ENCODE data around the gene FADS6.

FADS6 gene

GRCh38 chr17:74868908-74869255, 24.6 kb downstream of the FADS6 start:
- Histone ChIP-seq H3K4me1 (peaks cover 0 to 16% (median 11%) of the 10 kb centered on the region in 4 donors), H3K4me3 (no peak overlapping the region), H3K36me3 (no peaks in the 10 kb centered on the region), H3K9me3 (no peaks in the 10 kb centered on the region), H3K27me3 (peaks cover 0 to 9% of the 10 kb centered on the region in 2 donors), H3K27ac (no peak overlapping the region)
- DNase-seq, result no peak
- intact Hi-C loops (cut with DNase I; ENCODE audit: low total_unique reads), result no loop called here
- TF ChIP-seq CTCF (IDR thresholded peaks at IDR 0.05), result no peak

- no peaks in the 10 kb centered on the region for H3K36me3 ChIP-seq
- DNase-seq, result no peak
- H3K9me3 ChIP-seq, result no peaks in the 10 kb centered on the region
- H3K4me1 ChIP-seq, result peaks cover 0 to 16% (median 10%) of the 10 kb centered on the region in 4 donors
- intact Hi-C loops (cut with DNase I; ENCODE audit: low total_unique reads), result no loop called here
- no peak for TF ChIP-seq CTCF (IDR thresholded peaks at IDR 0.05)
- no peak overlapping the region for H3K4me3 ChIP-seq
- no peak overlapping the region for H3K27ac ChIP-seq
- peaks cover 0 to 14% of the 10 kb centered on the region in 2 donors for H3K27me3 ChIP-seq
Measured at GRCh38 chr17:74868251-74868907, 25.1 kb downstream of the FADS6 start.

GRCh38 chr17:74866198-74866835, 27.1 kb downstream of the FADS6 start:
- no peak for TF ChIP-seq CTCF (IDR thresholded peaks at IDR 0.05)
- intact Hi-C loops (cut with DNase I; ENCODE audit: low total_unique reads), result no loop called here
- no peaks in the 10 kb centered on the region for H3K36me3 ChIP-seq
- no peak for DNase-seq
- H3K4me3 ChIP-seq, result no peak overlapping the region
- H3K9me3 ChIP-seq, result no peaks in the 10 kb centered on the region
- peaks cover 0 to 32% of the 10 kb centered on the region in 2 donors for H3K27me3 ChIP-seq
- H3K4me1 ChIP-seq, result peaks cover 0 to 13% (median 9%) of the 10 kb centered on the region in 4 donors
- H3K27ac ChIP-seq, result no peak overlapping the region

GRCh38 chr17:74865504-74866197, 27.8 kb downstream of the FADS6 start:
- intact Hi-C loops (cut with DNase I; ENCODE audit: low total_unique reads), result loop anchor here (2.0 kb wide), 1 partner anchor 121 kb away; no protein-coding TSS in a partner anchor
- Histone ChIP-seq H3K9me3 (no peaks in the 10 kb centered on the region), H3K27me3 (peaks cover 3 to 39% of the 10 kb centered on the region in 2 donors), H3K4me3 (no peak overlapping the region), H3K36me3 (no peaks in the 10 kb centered on the region), H3K27ac (no peak overlapping the region), H3K4me1 (peaks cover 0 to 18% (median 16%) of the 10 kb centered on the region in 4 donors)
- no peak for TF ChIP-seq CTCF (IDR thresholded peaks at IDR 0.05)
- DNase-seq, result no peak

- H3K4me1 ChIP-seq, result peaks cover 0 to 26% (median 22%) of the 10 kb centered on the region in 4 donors
- peak; percentile 62 to 87 for DNase-seq
- H3K27ac ChIP-seq, result no peak overlapping the region
- peaks cover 3 to 46% of the 10 kb centered on the region in 2 donors for H3K27me3 ChIP-seq
- H3K9me3 ChIP-seq, result no peaks in the 10 kb centered on the region
- intact Hi-C loops (cut with DNase I; ENCODE audit: low total_unique reads), result loop anchor here (2.0 to 5.0 kb wide), 2 partner anchors 73 to 120 kb away; no protein-coding TSS in a partner anchor
- H3K36me3 ChIP-seq, result no peaks in the 10 kb centered on the region
- no peak overlapping the region for H3K4me3 ChIP-seq
- TF ChIP-seq CTCF (IDR thresholded peaks at IDR 0.05), result peak; percentile 89 to 95
Measured at GRCh38 chr17:74864866-74865395, 28.5 kb downstream of the FADS6 start.

All from tibial artery (tissue), 4 donors.